ENCODE results near the gene MIS18A. TPM values are rescaled to one million over a fixed set of nuclear protein-coding genes. Genes with fewer than 3 reads are reported as not detected.
A peak's percentile ranks its signal among the peaks of the same experiment; 100 is the strongest.
"Not testable (repeated sequence)": the region's sequence is repeated elsewhere in the genome, so short reads cannot be mapped to it uniquely, and the experiment has no call there.

Gene MIS18A
- total RNA-seq, 8 experiments from 2014 or later, result 3.6 to 27.1 (median 9.5) TPM

- no peak overlapping the region for H3K4me3 ChIP-seq
- WGBS, 10 experiments, result 77 to 100% (median 97%) methylated on average over 2 to 12 of the region's 41 CpGs; no CpG with 5 or more reads in 3 of the 10 experiments
- in situ Hi-C loops (cut with MboI; ENCODE audit: low pct_unique_long_range_greater_than_20kb in 2 of 9, low sequenced_read_pairs in 9 of 9, unreplicated experiment in 9 of 9), result no loop called here
- H3K27ac ChIP-seq, result no peak overlapping the region
- no peak for ATAC-seq (replicated peaks in 6 of 8)
- no peaks in the 10 kb centered on the region for H3K4me1 ChIP-seq (replicated peaks in 1 of 2)
Observed at GRCh38 chr21:32300117-32300681, 21.4 kb upstream of the MIS18A start.

GRCh38 chr21:32299695-32300094, 20.8 kb upstream of the MIS18A start:
- WGBS, 10 experiments, result 57 to 100% (median 92%) methylated on average over 2 to 6 of the region's 6 CpGs
- ATAC-seq (replicated peaks in 6 of 8), result no peak

GRCh38 chr21:32298658-32299081, 19.8 kb upstream of the MIS18A start, which contains the start of gene MRAP:
Gene MRAP (plus strand): TSS chr21:32298855. CDS start chr21:32298972, 117 bp downstream.
- ATAC-seq (replicated peaks in 6 of 8), result no peak
- in situ Hi-C loops (cut with MboI; ENCODE audit: low pct_unique_long_range_greater_than_20kb in 2 of 9, low sequenced_read_pairs in 9 of 9, unreplicated experiment in 9 of 9), result no loop called here
- 75 to 100% (median 89%) methylated on average over 1 to 10 of the region's 14 CpGs; no CpG with 5 or more reads in 2 of the 10 experiments for WGBS, 10 experiments
- Histone ChIP-seq H3K27ac (no peak within 1 kb of the TSS), H3K4me3 (no peak within 1 kb of the TSS), H3K4me1 (replicated peaks in 1 of 2) (no peaks in the 10 kb centered on the region)

More at GRCh38 chr21:32299695-32300094, 20.8 kb upstream of the MIS18A start:
- no peak overlapping the region for H3K27ac ChIP-seq
- no peaks in the 10 kb centered on the region for H3K4me1 ChIP-seq (replicated peaks in 1 of 2)
- in situ Hi-C loops (cut with MboI; ENCODE audit: low pct_unique_long_range_greater_than_20kb in 2 of 9, low sequenced_read_pairs in 9 of 9, unreplicated experiment in 9 of 9), result no loop called here
- H3K4me3 ChIP-seq, result no peak overlapping the region

- WGBS, 10 experiments, result 60 to 100% (median 92%) methylated on average over 1 to 6 of the region's 6 CpGs; no CpG with 5 or more reads in 2 of the 10 experiments
Observed at GRCh38 chr21:32298148-32298559, 19.3 kb upstream of the MIS18A start.

GRCh38 chr21:32297449-32297848, 18.6 kb upstream of the MIS18A start:
- Histone ChIP-seq H3K27ac (no peak overlapping the region), H3K4me3 (no peak overlapping the region), H3K4me1 (replicated peaks in 1 of 2) (no peaks in the 10 kb centered on the region)
- ATAC-seq (replicated peaks in 6 of 8), result no peak
- in situ Hi-C loops (cut with MboI; ENCODE audit: low pct_unique_long_range_greater_than_20kb in 2 of 9, low sequenced_read_pairs in 9 of 9, unreplicated experiment in 9 of 9), result no loop called here
- WGBS, 10 experiments, result 81 to 100% (median 94%) methylated on average over 1 to 7 of the region's 7 CpGs; no CpG with 5 or more reads in 3 of the 10 experiments

More at GRCh38 chr21:32298148-32298559, 19.3 kb upstream of the MIS18A start:
- Histone ChIP-seq H3K27ac (no peak overlapping the region), H3K4me3 (no peak overlapping the region), H3K4me1 (replicated peaks in 1 of 2) (no peaks in the 10 kb centered on the region)
- in situ Hi-C loops (cut with MboI; ENCODE audit: low pct_unique_long_range_greater_than_20kb in 2 of 9, low sequenced_read_pairs in 9 of 9, unreplicated experiment in 9 of 9), result no loop called here
- no peak for ATAC-seq (replicated peaks in 6 of 8)

GRCh38 chr21:32285476-32285875, 6.6 kb upstream of the MIS18A start:
- in situ Hi-C loops (cut with MboI; ENCODE audit: low pct_unique_long_range_greater_than_20kb in 2 of 9, low sequenced_read_pairs in 9 of 9, unreplicated experiment in 9 of 9), result no loop called here
- Histone ChIP-seq H3K4me1 (replicated peaks in 1 of 2) (no peaks in the 10 kb centered on the region), H3K27ac (no peak overlapping the region), H3K4me3 (no peak overlapping the region)
- WGBS, 10 experiments, result 78 to 100% (median 94%) methylated on average over 2 to 4 of the region's 4 CpGs
- ATAC-seq (replicated peaks in 6 of 8), result no peak

- Histone ChIP-seq H3K4me1 (replicated peaks in 1 of 2) (peaks cover 4 to 5% of the 10 kb centered on the region in 2 donors), H3K4me3 (no peak overlapping the region), H3K27ac (no peak overlapping the region)
- 33 to 81% (median 77%) methylated on average over 1 to 6 of the region's 6 CpGs; no CpG with 5 or more reads in 4 of the 10 experiments for WGBS, 10 experiments
- ATAC-seq (replicated peaks in 6 of 8), result no peak
- in situ Hi-C loops (cut with MboI; ENCODE audit: low pct_unique_long_range_greater_than_20kb in 2 of 9, low sequenced_read_pairs in 9 of 9, unreplicated experiment in 9 of 9), result no loop called here
Observed at GRCh38 chr21:32282992-32283391, 4.1 kb upstream of the MIS18A start.

- ATAC-seq (replicated peaks in 6 of 8), result no peak
- Histone ChIP-seq H3K4me1 (replicated peaks in 1 of 2) (peaks cover 4 to 12% of the 10 kb centered on the region in 2 donors), H3K4me3 (no peak overlapping the region), H3K27ac (no peak overlapping the region)
- in situ Hi-C loops (cut with MboI; ENCODE audit: low pct_unique_long_range_greater_than_20kb in 2 of 9, low sequenced_read_pairs in 9 of 9, unreplicated experiment in 9 of 9), result no loop called here
- WGBS, 10 experiments, result 77 to 100% (median 85%) methylated on average over 1 to 7 of the region's 7 CpGs; no CpG with 5 or more reads in 1 of the 10 experiments
Observed at GRCh38 chr21:32281531-32281930, 2.7 kb upstream of the MIS18A start.

- Histone ChIP-seq H3K4me1 (replicated peaks in 1 of 2) (peaks cover 4 to 12% of the 10 kb centered on the region in 2 donors), H3K4me3 (peak overlapping the region; percentile 66 to 84 (median 80)), H3K27ac (no peak overlapping the region)
- 0 to 40% (median 17%) methylated on average over 1 to 9 of the region's 10 CpGs; no CpG with 5 or more reads in 4 of the 10 experiments for WGBS, 10 experiments
- peak in 2 of 8 experiments; percentile 1 for ATAC-seq (replicated peaks in 6 of 8)
- in situ Hi-C loops (cut with MboI; ENCODE audit: low pct_unique_long_range_greater_than_20kb in 2 of 9, low sequenced_read_pairs in 9 of 9, unreplicated experiment in 9 of 9), result no loop called here
Observed at GRCh38 chr21:32279377-32279680, 480 bp upstream of the MIS18A start.

GRCh38 chr21:32278103-32278502, 746 bp downstream of the MIS18A start:
- Histone ChIP-seq H3K27ac (peak overlapping the region in 1 of 2 donors; percentile 60), H3K4me1 (replicated peaks in 1 of 2) (peaks cover 4 to 12% of the 10 kb centered on the region in 2 donors), H3K4me3 (peak overlapping the region; percentile 66 to 84 (median 80))
- in situ Hi-C loops (cut with MboI; ENCODE audit: low pct_unique_long_range_greater_than_20kb in 2 of 9, low sequenced_read_pairs in 9 of 9, unreplicated experiment in 9 of 9), result no loop called here
- ATAC-seq (replicated peaks in 6 of 8), result peak in 1 of 8 experiments; percentile 5
- WGBS, 10 experiments, result 0 to 15% (median 2%) methylated on average over 1 to 7 of the region's 9 CpGs; no CpG with 5 or more reads in 4 of the 10 experiments

GRCh38 chr21:32276671-32277070, 2.2 kb downstream of the MIS18A start:
- 69 to 100% (median 97%) methylated on average over 1 to 4 of the region's 4 CpGs; no CpG with 5 or more reads in 1 of the 10 experiments for WGBS, 10 experiments
- Histone ChIP-seq H3K27ac (no peak overlapping the region), H3K4me3 (no peak overlapping the region), H3K4me1 (replicated peaks in 1 of 2) (peaks cover 4 to 12% of the 10 kb centered on the region in 2 donors)
- ATAC-seq (replicated peaks in 6 of 8), result no peak
- in situ Hi-C loops (cut with MboI; ENCODE audit: low pct_unique_long_range_greater_than_20kb in 2 of 9, low sequenced_read_pairs in 9 of 9, unreplicated experiment in 9 of 9), result no loop called here

- in situ Hi-C loops (cut with MboI; ENCODE audit: low pct_unique_long_range_greater_than_20kb in 2 of 9, low sequenced_read_pairs in 9 of 9, unreplicated experiment in 9 of 9), result loop anchor here in 8 of 9 experiments (25.0 kb wide), 3 partner anchors 383 to 483 kb away; partner anchors contain the start of gene HUNK (in 6 of the 8)
- no peak overlapping the region for H3K27ac ChIP-seq
- no peak for ATAC-seq (replicated peaks in 6 of 8)
- H3K4me1 ChIP-seq (replicated peaks in 1 of 2), result no peaks in the 10 kb centered on the region
- 47 to 97% (median 68%) methylated on average over 3 to 4 of the region's 4 CpGs; no CpG with 5 or more reads in 3 of the 10 experiments for WGBS, 10 experiments
- no peak overlapping the region for H3K4me3 ChIP-seq
Observed at GRCh38 chr21:32270748-32271147, 8.1 kb downstream of the MIS18A start.

GRCh38 chr21:32265321-32265720, 13.5 kb downstream of the MIS18A start:
- H3K4me1 ChIP-seq (replicated peaks in 1 of 2); ATAC-seq (replicated peaks in 6 of 8); H3K4me3 ChIP-seq; H3K27ac ChIP-seq: not testable (repeated sequence)
- in situ Hi-C loops (cut with MboI; ENCODE audit: low pct_unique_long_range_greater_than_20kb in 2 of 9, low sequenced_read_pairs in 9 of 9, unreplicated experiment in 9 of 9), result loop anchor here in 8 of 9 experiments (25.0 kb wide), 3 partner anchors 378 to 478 kb away; partner anchors contain the start of gene HUNK (in 6 of the 8)
- WGBS, 10 experiments, result no CpG with 5 or more reads among the region's 23 CpGs

Measured in motor neuron (in vitro differentiated cells).